Spleen (tissue), 13 donors: ENCODE measurements around the gene KCTD14. TPM values are rescaled to one million over a fixed set of nuclear protein-coding genes. Genes with fewer than 3 reads are reported as not detected.

ENCODE experiments used
- DNase-seq: peaks from one replicate; pipeline ENCODE4 v3.0.0-alpha.2; 2020
- H3K27ac ChIP-seq, 8 donors: fragments of 200-600 bp; sonication (generic) in 7 of 8; 1 replicate in 4 of 8; 2 replicates in 4 of 8; pipeline versions ENCODE4 v1.5.0 to v1.8.0; 2016 to 2021; ENCODE audit warnings: inconsistent platforms in 4 of 8, mild to moderate bottlenecking in 4 of 8, moderate library complexity in 1 of 8
- H3K27me3 ChIP-seq, 7 donors: fragments of 200-600 bp; sonication (generic) in 6 of 7; replicated peaks in 1 of 7; 1 replicate in 4 of 7; 2 replicates in 3 of 7; pipeline versions ENCODE4 v1.5.0 to v1.8.0; 2016 to 2021; ENCODE audit warnings: inconsistent platforms in 3 of 7, mild to moderate bottlenecking in 1 of 7
- H3K36me3 ChIP-seq, 6 donors: fragments of 200-600 bp; sonication (generic) in 5 of 6; 1 replicate in 4 of 6; 2 replicates in 2 of 6; pipeline versions ENCODE4 v1.5.0 to v1.8.0; 2016 to 2021; ENCODE audit warnings: inconsistent platforms in 2 of 6
- H3K4me1 ChIP-seq, 6 donors: fragments of 200-600 bp; sonication (generic) in 5 of 6; 1 replicate in 3 of 6; 2 replicates in 3 of 6; pipeline versions ENCODE4 v1.5.0 to v1.8.0; 2016 to 2021; ENCODE audit warnings: inconsistent platforms in 3 of 6
- H3K4me3 ChIP-seq, 8 donors: fragments of 200-600 bp; sonication (generic) in 7 of 8; 1 replicate in 4 of 8; 2 replicates in 4 of 8; pipeline versions ENCODE4 v1.5.0 to v1.8.0; 2016 to 2021; ENCODE audit warnings: inconsistent platforms in 4 of 8, mild to moderate bottlenecking in 4 of 8, moderate library complexity in 2 of 8
- H3K9me3 ChIP-seq, 8 donors: fragments of 200-600 bp; sonication (generic) in 7 of 8; 1 replicate in 4 of 8; 2 replicates in 4 of 8; pipeline versions ENCODE4 v1.5.0 to v1.8.0; 2016 to 2021; ENCODE audit warnings: inconsistent platforms in 4 of 8
- POLR2A ChIP-seq, 3 donors: fragments of 450-650 bp; IDR thresholded peaks; one replicate each; pipeline ENCODE4 v1.5.1; 2017; ENCODE audit warnings: antibody characterized with exemption in 3 of 3, mild to moderate bottlenecking in 1 of 3
- POLR2AphosphoS5 ChIP-seq, 3 donors: sonication (generic); formaldehyde crosslinking; IDR thresholded peaks; one replicate each; pipeline ENCODE4 v1.5.1; 2017; ENCODE audit warnings: antibody characterized with exemption in 3 of 3
- WGBS, 5 donors: extraction: QIAGEN DNeasy Blood & Tissue Kit in 3 of 5; methylation state at CpG; one replicate each; pipeline versions ENCODE4 v1.1.5 to v1.1.7; 2013 to 2018; 5-methylcytosine and 5-hydroxymethylcytosine counted together
- intact Hi-C: fragments of 100-400 bp; cut with DNase I; formaldehyde crosslinking; loops from one replicate; pipeline ENCODE4 v1.15.0; 2023; ENCODE audit warnings: low total_unique reads
- long read RNA-seq, 2 donors: transcript quantifications; one replicate each; lab custom pipeline, GENCODE V29; 2026
- polyA plus RNA-seq, 3 donors: library from polyadenylated mRNA; stranded (reverse); fragments of 200-250 nt; gene quantifications; one replicate each; pipeline ENCODE4 v1.2.1, GENCODE V29; 2013
- total RNA-seq, 7 donors: library from RNA; depleted of rRNA in 3 of 7; stranded (reverse); fragments of >200 nt in 3 of 7; fragmentation: NEBNext Ultra II Directional in 4 of 7; extraction: Animal tissue kit (Norgen Biotek cat#: 25700) in 4 of 7; gene quantifications; one replicate each; pipeline versions ENCODE4 v1.1.0 to v1.2.1, GENCODE V29; 2016 to 2021
- TF ChIP-seq, protein P1 (sequence below), 11 experiments: fragments of 200-600 bp in 7 of 11; fragments of 450-650 bp in 4 of 11; sonication (generic) in 4 of 11; IDR thresholded peaks in 8 of 11; conservative IDR thresholded peaks in 3 of 11; 1 replicate in 7 of 11; 2 replicates in 4 of 11; pipeline versions ENCODE4 v1.4.0 to v1.8.0; 2016 to 2021; ENCODE audit warnings: antibody characterized with exemption in 11 of 11, inconsistent platforms in 4 of 11, mild to moderate bottlenecking in 1 of 11
- donor health status: healthy with polysubstance abuse.
- donor health status: DM: no; HTN: no; CAD: no; lungs with moderate emphysema.
- donor health status: DM: no; HTN: no; CAD: no.
- donor health status: Bipolar disorder and iron deficiency.
- donor health status: healthy.
- donor health status: DM: no; HTN: no; CAD: no.
- donor health status: DM: yes; HTN: yes; CAD: no.

The KCTD14 gene, protein sequence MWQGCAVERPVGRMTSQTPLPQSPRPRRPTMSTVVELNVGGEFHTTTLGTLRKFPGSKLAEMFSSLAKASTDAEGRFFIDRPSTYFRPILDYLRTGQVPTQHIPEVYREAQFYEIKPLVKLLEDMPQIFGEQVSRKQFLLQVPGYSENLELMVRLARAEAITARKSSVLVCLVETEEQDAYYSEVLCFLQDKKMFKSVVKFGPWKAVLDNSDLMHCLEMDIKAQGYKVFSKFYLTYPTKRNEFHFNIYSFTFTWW
- under 1 TPM in 5 of 7 donors, not detected in 2; 0.40 to 0.82 (median 0.69) TPM for total RNA-seq
- under 1 TPM; 0.20 to 0.44 (median 0.35) TPM for polyA plus RNA-seq
- long read RNA-seq, donor 1, partial matches to known transcripts: 0 of 1 reads
- long read RNA-seq, donor 1, other reads (novel, unspliced or antisense): 0 of 1 reads
- long read RNA-seq, donor 2, partial matches to known transcripts: 0 of 1 reads
- long read RNA-seq, donor 2, other reads (novel, unspliced or antisense): 0 of 1 reads

GRCh38 chr11:78022397-78023396 lies at the start of gene KCTD14:
Gene KCTD14 (minus strand): TSS chr11:78023276. CDS start chr11:78023249, 27 bp downstream.
- H3K27me3 ChIP-seq: peaks cover 0 to 20% (median 8%) of the 10 kb centered on the region in 7 donors
- H3K4me3 ChIP-seq: peak within 1 kb of the TSS in 7 of 8 donors; percentile 2 to 60 (median 23)
- intact Hi-C loops: no loop called here
- H3K36me3 ChIP-seq: no peaks in the 10 kb centered on the region
- 21 to 34% (median 25%) methylated on average over 36 to 37 of the region's 37 CpGs for WGBS, 5 donors
- no peak for DNase-seq
- no peaks in the 10 kb centered on the region for H3K9me3 ChIP-seq
- peak within 1 kb of the TSS in 1 of 8 donors; percentile 21 for H3K27ac ChIP-seq
- peak in 2 of 3 donors; percentile 34 to 47 for TF ChIP-seq POLR2AphosphoS5 (IDR thresholded peaks at IDR 0.05)
- TF ChIP-seq, protein P1, sequence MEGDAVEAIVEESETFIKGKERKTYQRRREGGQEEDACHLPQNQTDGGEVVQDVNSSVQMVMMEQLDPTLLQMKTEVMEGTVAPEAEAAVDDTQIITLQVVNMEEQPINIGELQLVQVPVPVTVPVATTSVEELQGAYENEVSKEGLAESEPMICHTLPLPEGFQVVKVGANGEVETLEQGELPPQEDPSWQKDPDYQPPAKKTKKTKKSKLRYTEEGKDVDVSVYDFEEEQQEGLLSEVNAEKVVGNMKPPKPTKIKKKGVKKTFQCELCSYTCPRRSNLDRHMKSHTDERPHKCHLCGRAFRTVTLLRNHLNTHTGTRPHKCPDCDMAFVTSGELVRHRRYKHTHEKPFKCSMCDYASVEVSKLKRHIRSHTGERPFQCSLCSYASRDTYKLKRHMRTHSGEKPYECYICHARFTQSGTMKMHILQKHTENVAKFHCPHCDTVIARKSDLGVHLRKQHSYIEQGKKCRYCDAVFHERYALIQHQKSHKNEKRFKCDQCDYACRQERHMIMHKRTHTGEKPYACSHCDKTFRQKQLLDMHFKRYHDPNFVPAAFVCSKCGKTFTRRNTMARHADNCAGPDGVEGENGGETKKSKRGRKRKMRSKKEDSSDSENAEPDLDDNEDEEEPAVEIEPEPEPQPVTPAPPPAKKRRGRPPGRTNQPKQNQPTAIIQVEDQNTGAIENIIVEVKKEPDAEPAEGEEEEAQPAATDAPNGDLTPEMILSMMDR (IDR thresholded peaks at IDR 0.05 in 8 of 11, conservative IDR thresholded peaks at IDR 0.05 in 3 of 11): no peak
- H3K4me1 ChIP-seq: peaks cover 0 to 8% (median 3%) of the 10 kb centered on the region in 6 donors

DNA sequence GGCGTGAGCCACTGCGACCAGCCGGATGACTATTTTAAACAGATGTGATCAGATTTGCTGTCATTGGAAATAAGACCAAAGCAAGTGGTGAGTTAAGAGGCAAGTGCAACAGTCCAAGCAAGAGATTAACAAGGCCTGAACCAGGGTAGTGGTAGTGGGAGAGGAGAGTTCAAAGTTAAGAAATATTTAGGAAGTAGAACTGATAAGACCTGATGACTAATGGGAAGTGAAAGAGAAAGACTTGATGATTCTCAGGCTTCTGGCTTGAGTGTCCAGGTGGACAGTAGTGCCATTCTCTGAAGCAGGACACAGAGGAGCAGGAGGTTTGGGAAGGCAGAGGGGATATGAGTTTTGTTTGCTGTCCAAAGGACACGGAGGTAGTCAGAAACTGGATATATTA lies 49.4 kb upstream of the KCTD14 start:
- TF ChIP-seq POLR2A (IDR thresholded peaks at IDR 0.05) (no peak), POLR2AphosphoS5 (IDR thresholded peaks at IDR 0.05) (no peak)
- TF ChIP-seq, protein P1 (IDR thresholded peaks at IDR 0.05 in 8 of 11, conservative IDR thresholded peaks at IDR 0.05 in 3 of 11): no peak
- intact Hi-C loops: no loop called here
- no peaks in the 10 kb centered on the region for H3K9me3 ChIP-seq
- no peak overlapping the region for H3K27ac ChIP-seq
- H3K4me1 ChIP-seq: peaks cover 12 to 41% (median 27%) of the 10 kb centered on the region in 6 donors
- H3K4me3 ChIP-seq: no peak overlapping the region
- no peak for DNase-seq
- WGBS, 5 donors: 94 to 99% (median 97%) methylated on average over 4 of the region's 4 CpGs
- H3K36me3 ChIP-seq: peaks cover 3 to 66% (median 45%) of the 10 kb centered on the region in 6 donors
- H3K27me3 ChIP-seq: no peaks in the 10 kb centered on the region

DNA sequence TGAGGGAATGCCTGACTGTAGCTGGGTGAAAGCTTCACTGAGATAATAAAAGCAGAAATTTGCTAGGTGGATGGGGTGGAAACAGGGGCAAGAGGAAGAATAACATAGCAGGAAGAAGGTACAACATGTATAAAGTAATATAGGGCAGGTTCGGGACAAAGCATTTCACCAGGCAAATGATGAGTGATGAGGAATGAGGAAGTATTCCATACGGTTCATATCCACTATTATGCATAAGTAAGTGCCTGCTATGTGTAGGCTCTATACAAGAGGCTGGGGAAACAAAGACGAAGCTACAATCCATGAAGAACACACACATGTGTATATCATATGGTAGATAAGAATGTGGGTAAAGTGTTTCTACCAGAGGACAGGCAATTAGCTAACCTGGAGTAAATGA lies 48.6 kb upstream of the KCTD14 start:
- peaks cover 5 to 34% (median 19%) of the 10 kb centered on the region in 6 donors for H3K4me1 ChIP-seq
- H3K4me3 ChIP-seq: no peak overlapping the region
- WGBS, 5 donors: 73 to 90% (median 77%) methylated on average over 3 of the region's 3 CpGs
- no peak overlapping the region for H3K27ac ChIP-seq
- DNase-seq: no peak
- no peaks in the 10 kb centered on the region for H3K9me3 ChIP-seq
- TF ChIP-seq POLR2AphosphoS5 (IDR thresholded peaks at IDR 0.05): no peak
- no peak for TF ChIP-seq POLR2A (IDR thresholded peaks at IDR 0.05)
- TF ChIP-seq, protein P1 (IDR thresholded peaks at IDR 0.05 in 8 of 11, conservative IDR thresholded peaks at IDR 0.05 in 3 of 11): no peak
- no peaks in the 10 kb centered on the region for H3K27me3 ChIP-seq
- intact Hi-C loops: no loop called here
- H3K36me3 ChIP-seq: peaks cover 3 to 74% (median 51%) of the 10 kb centered on the region in 6 donors
